ENCODE results near the gene UGT1A9. TPM values are rescaled to one million over a fixed set of nuclear protein-coding genes. Genes with fewer than 3 reads are reported as not detected.
"Not testable (repeated sequence)": the region's sequence is repeated elsewhere in the genome, so short reads cannot be mapped to it uniquely, and the experiment has no call there.

Gene UGT1A9
- total RNA-seq, 4 donors from 2014 or later: not detected

- DNase-seq (ENCODE audit: low spot score in 2 of 2): no peak
- no peaks in the 10 kb centered on the region for H3K36me3 ChIP-seq
- H3K27ac ChIP-seq: no peak overlapping the region
- 58% methylated on average over 4 of the region's 4 CpGs for WGBS
- peaks cover 3% of the 10 kb centered on the region for H3K27me3 ChIP-seq
- H3K4me3 ChIP-seq: no peak overlapping the region
- H3K4me1 ChIP-seq: no peaks in the 10 kb centered on the region
- TF ChIP-seq CTCF (IDR thresholded peaks at IDR 0.05) (no peak), EP300 (IDR thresholded peaks at IDR 0.05) (no peak), POLR2A (IDR thresholded peaks at IDR 0.05) (no peak), POLR2AphosphoS5 (IDR thresholded peaks at IDR 0.05) (no peak)
- H3K9me3 ChIP-seq: peaks cover 2% of the 10 kb centered on the region
Observed at GRCh38 chr2:233650981-233651380, 20.7 kb upstream of the UGT1A9 start.

DNA sequence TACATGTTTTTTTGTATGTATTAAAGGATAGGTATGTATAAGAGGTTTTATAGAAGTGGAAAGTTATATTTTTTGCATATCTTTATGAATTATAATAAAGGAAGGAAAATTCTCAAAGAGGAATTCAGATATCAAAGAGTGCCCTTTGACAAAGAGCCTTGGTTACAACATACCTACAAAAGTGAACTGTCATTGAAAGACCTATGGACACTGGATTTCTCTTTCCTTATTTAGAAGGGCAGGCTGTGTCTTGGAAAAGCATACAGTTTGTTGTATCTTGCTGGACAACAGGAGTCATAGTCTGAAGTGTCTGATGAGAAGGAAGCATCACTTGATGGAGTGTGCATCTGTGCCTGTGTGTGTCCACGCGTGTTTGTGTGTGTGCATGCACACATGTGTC, 20.3 kb upstream of the UGT1A9 start:
- no peaks in the 10 kb centered on the region for H3K9me3 ChIP-seq
- H3K27ac ChIP-seq: no peak overlapping the region
- 91% methylated on average over 2 of the region's 2 CpGs for WGBS

GRCh38 chr2:233654501-233654900, 17.2 kb upstream of the UGT1A9 start:
- Histone ChIP-seq H3K9me3 (no peaks in the 10 kb centered on the region), H3K27ac (no peak overlapping the region), H3K4me1 (no peaks in the 10 kb centered on the region), H3K27me3 (peaks cover 3% of the 10 kb centered on the region), H3K36me3 (no peaks in the 10 kb centered on the region), H3K4me3 (no peak overlapping the region)
- WGBS: 68% methylated on average over 6 of the region's 6 CpGs
- TF ChIP-seq POLR2A (IDR thresholded peaks at IDR 0.05) (no peak), EP300 (IDR thresholded peaks at IDR 0.05) (no peak), POLR2AphosphoS5 (IDR thresholded peaks at IDR 0.05) (no peak), CTCF (IDR thresholded peaks at IDR 0.05) (no peak)
- no peak for DNase-seq (ENCODE audit: low spot score in 2 of 2)

More for the DNA sequence above, 20.3 kb upstream of the UGT1A9 start:
- H3K4me1 ChIP-seq: no peaks in the 10 kb centered on the region
- TF ChIP-seq POLR2A (IDR thresholded peaks at IDR 0.05) (no peak), POLR2AphosphoS5 (IDR thresholded peaks at IDR 0.05) (no peak), EP300 (IDR thresholded peaks at IDR 0.05) (no peak), CTCF (IDR thresholded peaks at IDR 0.05) (no peak)
- no peak for DNase-seq (ENCODE audit: low spot score in 2 of 2)
- H3K36me3 ChIP-seq: no peaks in the 10 kb centered on the region
- H3K27me3 ChIP-seq: peaks cover 3% of the 10 kb centered on the region
- no peak overlapping the region for H3K4me3 ChIP-seq

- no peak for DNase-seq (ENCODE audit: low spot score in 2 of 2)
Observed at GRCh38 chr2:233655043-233655442, 16.7 kb upstream of the UGT1A9 start.

DNA sequence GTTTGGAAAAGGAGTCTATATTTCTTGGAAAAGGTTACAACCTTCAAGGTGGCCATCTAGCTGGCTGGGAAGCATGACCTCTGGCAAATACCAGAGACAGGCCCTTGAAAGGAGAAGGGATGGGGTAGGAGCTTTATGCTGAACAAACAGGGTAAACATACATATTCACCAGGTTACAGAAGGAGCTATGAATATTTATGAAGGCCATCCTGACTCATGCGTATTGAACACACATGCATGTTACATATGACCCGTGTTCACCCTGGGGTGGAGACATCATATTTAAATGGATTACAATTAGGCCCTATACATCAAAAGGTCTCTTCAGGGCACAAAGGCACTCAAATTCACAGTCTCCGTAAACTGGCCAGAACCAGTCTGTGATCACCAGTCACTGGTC, 15.8 kb upstream of the UGT1A9 start:
- not testable (repeated sequence) for H3K27ac ChIP-seq; H3K4me3 ChIP-seq; H3K27me3 ChIP-seq; DNase-seq (ENCODE audit: low spot score in 2 of 2); H3K36me3 ChIP-seq; H3K9me3 ChIP-seq; H3K4me1 ChIP-seq
- WGBS: 75% methylated on average over 3 of the region's 3 CpGs

More at GRCh38 chr2:233655043-233655442, 16.7 kb upstream of the UGT1A9 start:
- Histone ChIP-seq H3K27me3 (peaks cover 3% of the 10 kb centered on the region), H3K4me3 (no peak overlapping the region), H3K4me1 (no peaks in the 10 kb centered on the region), H3K9me3 (no peaks in the 10 kb centered on the region), H3K36me3 (no peaks in the 10 kb centered on the region), H3K27ac (no peak overlapping the region)
- 64% methylated on average over 1 of the region's 1 CpG for WGBS
- TF ChIP-seq EP300 (IDR thresholded peaks at IDR 0.05): no peak
- no peak for TF ChIP-seq CTCF (IDR thresholded peaks at IDR 0.05)
- TF ChIP-seq POLR2AphosphoS5 (IDR thresholded peaks at IDR 0.05): no peak
- TF ChIP-seq POLR2A (IDR thresholded peaks at IDR 0.05): no peak

DNA sequence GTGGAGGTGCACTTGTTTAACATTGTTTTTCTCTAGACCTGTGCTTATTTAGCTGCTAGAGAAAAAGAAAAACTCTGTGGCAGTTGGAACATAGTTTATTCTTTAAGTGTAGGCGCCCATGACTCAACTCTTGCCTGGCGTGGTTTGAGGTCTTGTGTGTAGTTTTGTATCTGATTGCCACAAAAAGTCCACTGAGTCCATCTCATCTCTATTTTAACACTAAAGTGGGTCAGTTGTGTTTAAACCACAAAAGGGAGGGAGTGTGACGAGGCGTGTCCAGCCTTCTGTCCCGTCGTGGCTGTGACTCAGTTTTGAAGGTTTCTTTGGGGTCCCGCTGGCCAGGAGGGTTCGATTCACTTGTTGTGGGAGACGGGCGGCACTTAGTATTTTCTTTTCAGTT, 15.3 kb upstream of the UGT1A9 start:
- WGBS: 79% methylated on average over 10 of the region's 10 CpGs

More for the DNA sequence above, 15.3 kb upstream of the UGT1A9 start:
- Histone ChIP-seq H3K9me3 (no peaks in the 10 kb centered on the region), H3K27me3 (peaks cover 5% of the 10 kb centered on the region), H3K27ac (no peak overlapping the region), H3K4me1 (no peaks in the 10 kb centered on the region), H3K36me3 (no peaks in the 10 kb centered on the region), H3K4me3 (no peak overlapping the region)
- TF ChIP-seq POLR2AphosphoS5 (IDR thresholded peaks at IDR 0.05): no peak
- TF ChIP-seq CTCF (IDR thresholded peaks at IDR 0.05): no peak
- no peak for TF ChIP-seq EP300 (IDR thresholded peaks at IDR 0.05)
- TF ChIP-seq POLR2A (IDR thresholded peaks at IDR 0.05): no peak
- DNase-seq (ENCODE audit: low spot score in 2 of 2): no peak
